Peyer's patch (tissue), 4 donors: ENCODE results near the gene NCKAP5.

Source experiments
- POLR2A ChIP-seq, 2 donors: fragments of 450-650 bp; IDR thresholded peaks; one replicate each; pipeline ENCODE4 v1.5.1; 2017; ENCODE audit warnings: antibody characterized with exemption in 2 of 2, mild to moderate bottlenecking in 2 of 2, moderate library complexity in 2 of 2
- TF ChIP-seq, protein P1 (sequence below), 6 experiments: fragments of 450-650 bp in 4 of 6; fragments of 200-600 bp in 2 of 6; sonication (generic) in 1 of 6; IDR thresholded peaks; one replicate each; pipeline ENCODE4 v1.5.1; 2017 to 2019; ENCODE audit warnings: antibody characterized with exemption in 6 of 6, mild to moderate bottlenecking in 3 of 6, moderate library complexity in 1 of 6

- TF ChIP-seq, protein P1, sequence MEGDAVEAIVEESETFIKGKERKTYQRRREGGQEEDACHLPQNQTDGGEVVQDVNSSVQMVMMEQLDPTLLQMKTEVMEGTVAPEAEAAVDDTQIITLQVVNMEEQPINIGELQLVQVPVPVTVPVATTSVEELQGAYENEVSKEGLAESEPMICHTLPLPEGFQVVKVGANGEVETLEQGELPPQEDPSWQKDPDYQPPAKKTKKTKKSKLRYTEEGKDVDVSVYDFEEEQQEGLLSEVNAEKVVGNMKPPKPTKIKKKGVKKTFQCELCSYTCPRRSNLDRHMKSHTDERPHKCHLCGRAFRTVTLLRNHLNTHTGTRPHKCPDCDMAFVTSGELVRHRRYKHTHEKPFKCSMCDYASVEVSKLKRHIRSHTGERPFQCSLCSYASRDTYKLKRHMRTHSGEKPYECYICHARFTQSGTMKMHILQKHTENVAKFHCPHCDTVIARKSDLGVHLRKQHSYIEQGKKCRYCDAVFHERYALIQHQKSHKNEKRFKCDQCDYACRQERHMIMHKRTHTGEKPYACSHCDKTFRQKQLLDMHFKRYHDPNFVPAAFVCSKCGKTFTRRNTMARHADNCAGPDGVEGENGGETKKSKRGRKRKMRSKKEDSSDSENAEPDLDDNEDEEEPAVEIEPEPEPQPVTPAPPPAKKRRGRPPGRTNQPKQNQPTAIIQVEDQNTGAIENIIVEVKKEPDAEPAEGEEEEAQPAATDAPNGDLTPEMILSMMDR (IDR thresholded peaks at IDR 0.05) = no peak
- no peak for TF ChIP-seq POLR2A (IDR thresholded peaks at IDR 0.05)
Measured at GRCh38 chr2:133476286-133476685, 92.0 kb downstream of the NCKAP5 start.
